IPS-NIHi7 (cell line): Measurements from ENCODE around the gene ABCC1.
"Not testable (repeated sequence)": the region's sequence is repeated elsewhere in the genome, so short reads cannot be mapped to it uniquely, and the experiment has no call there.

Experiments used
- DNase-seq: peaks from one replicate; pipeline ENCODE4 v3.0.0; 2012; ENCODE audit warnings: mixed read lengths; ENCODE audit errors: extremely low spot score

Gene ABCC1

DNA sequence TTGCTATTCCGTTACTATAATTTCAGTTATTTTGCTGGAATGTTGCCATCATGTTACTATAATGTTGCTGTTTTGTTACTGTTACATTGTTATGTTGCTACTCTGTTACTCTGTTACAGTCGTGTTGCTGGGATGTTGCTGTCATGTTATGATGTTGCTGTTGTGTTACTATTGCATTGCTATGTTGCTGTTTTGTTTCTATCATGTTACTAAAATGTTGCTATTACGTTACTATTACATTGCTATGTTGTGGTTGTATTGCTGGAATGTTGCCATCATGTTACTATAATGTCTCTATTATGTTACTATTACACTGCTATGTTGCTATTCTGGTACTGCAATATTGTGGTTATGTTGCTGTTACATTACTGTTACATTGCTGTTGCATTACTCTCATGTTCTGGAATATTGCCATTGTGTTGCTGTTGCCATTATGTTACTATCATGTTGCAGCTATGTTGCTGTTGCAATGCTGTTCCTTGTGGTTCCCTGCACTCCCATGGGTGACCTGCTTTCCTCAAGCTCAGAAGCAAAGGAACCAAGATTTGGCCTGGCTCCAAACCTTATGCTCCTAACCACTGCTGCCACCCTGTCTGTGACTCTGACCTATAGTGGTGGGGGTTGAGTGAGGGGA lies 209.4 kb downstream of the ABCC1 start:
- no peak for DNase-seq

DNA sequence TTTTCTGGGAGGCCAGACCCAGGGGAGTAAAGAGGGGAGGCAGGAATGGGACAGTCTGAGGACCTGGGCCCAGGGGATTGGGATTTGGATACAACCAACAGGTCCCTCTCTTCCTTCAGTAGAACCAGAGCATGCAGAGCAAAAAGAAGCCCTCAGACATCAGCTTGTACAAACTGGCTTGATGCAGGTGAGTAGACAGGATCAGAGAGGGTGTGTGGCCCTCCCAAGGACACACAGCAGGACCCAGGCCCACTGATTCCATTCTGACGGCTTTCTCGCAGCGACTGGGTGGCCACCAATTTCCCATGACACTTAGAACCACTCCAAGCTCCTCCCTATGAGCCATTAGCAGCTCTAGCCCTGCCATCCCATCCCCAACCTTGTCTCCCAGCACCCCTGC lies 210.2 kb downstream of the ABCC1 start:
- DNase-seq, result no peak

DNA sequence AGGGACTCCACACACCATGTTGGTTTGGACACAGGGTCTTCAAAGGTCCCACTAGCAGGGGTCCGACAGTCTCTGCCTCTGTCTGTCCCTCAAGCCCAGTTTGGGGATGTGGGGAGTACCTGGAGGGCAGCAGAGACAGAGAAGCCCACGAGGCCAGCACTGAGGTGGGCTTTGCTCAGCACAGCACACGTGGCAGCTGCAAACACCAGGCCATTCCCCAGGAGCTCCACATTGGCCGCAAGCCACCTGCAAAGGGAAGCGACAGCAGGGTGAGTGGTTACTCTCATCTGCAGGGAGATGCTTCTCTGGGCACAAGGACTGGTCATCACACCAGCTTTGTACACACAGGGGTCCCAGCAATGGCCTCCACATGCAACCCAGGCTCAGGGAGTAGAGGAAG lies 211.9 kb downstream of the ABCC1 start:
- DNase-seq, result no peak

DNA sequence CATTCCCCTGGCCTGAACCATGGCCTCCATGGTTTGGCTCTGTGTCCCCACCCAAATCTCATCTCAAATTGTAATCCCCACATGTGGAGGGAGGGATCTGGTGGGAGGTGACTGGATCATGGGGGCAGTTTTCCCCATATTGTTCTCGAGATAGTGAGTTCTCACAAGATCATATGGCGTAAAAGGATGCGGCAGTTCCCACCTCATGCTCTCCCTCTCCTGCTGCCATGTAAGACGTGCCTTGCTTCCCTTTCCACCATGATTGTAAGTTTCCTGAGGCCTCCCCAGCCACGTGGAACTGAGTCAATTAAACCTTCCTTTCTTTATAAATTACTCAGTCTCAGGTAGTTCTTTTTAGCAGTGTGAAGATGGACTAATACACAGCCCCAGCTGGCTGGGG lies 212.4 kb downstream of the ABCC1 start:
- DNase-seq, result not testable (repeated sequence)

DNA sequence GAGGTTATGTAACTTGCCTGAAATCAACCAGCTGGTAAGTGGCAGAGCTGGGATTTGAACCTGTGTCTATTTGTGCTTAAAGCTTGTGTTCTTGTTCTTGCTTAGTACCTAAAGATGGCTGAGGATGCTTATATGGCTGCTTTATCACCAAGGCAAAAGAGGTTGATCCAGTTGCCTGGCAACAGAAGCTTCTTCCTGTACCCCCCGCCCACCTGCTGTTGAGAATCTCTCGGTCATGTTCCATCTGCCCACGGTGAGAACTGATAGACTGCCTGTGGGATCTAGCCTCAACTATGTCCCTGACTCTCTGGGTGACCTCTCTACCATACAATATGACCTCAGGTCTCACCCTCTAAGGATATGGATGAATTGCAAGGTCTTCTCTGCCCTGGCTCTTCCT lies 213.2 kb downstream of the ABCC1 start:
- no peak for DNase-seq

DNA sequence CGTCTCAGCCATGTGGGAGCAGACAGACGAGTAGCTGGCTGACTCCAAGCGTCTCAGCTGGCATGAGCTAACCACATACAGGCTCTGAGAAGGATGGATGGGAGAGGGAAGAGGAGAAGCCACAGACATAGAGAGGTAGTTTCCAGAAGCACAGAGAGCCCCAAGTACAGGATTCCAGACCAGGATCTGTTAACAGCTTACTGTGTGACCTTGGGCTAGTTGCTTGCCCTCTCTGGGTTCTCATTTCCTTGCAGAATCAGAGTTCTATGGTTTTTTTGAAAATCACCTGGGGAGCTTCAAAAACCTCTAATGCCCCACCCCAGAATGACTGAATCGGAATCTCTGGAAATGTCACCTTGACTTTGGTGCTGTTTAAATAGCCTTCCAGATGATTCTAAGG lies 213.7 kb downstream of the ABCC1 start:
- no peak for DNase-seq

DNA sequence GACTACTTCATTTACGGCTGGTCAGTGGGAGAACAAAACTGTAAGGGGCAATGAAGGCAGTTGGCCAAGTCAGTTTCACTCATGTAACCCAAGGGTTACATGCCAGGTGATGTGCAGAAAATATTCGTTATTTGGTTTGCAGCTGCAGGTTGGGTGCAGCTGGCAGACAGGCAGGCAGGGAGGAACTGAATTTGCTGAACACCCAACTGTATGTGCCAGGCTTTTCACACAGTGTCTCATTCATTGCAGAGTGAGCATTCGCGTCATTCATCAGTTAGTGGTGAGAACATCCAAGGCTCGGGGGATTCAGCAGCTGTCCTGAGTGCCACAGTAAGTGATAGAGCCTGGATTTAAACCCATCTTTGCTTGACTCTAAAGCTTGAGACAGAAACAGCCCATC lies 214.2 kb downstream of the ABCC1 start:
- DNase-seq, result no peak

DNA sequence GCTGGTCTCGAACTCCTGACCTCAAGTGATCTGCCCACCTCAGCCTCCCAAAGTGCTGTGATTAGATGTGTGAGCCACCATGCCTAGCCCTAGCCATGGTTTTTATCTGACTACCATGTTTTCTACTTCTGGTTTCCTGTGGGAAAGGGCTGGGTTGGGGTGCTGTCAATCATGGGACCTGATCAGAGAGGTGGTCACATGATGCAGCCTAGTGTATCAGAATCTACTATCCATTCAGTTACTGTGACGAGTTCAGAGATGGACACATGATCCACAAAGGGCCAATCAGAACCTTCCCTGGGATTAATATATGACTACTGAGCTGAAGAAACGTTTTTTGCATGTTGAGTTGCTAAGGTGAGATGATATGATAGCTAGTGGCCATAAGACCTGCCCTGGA lies 214.8 kb downstream of the ABCC1 start:
- no peak for DNase-seq

DNA sequence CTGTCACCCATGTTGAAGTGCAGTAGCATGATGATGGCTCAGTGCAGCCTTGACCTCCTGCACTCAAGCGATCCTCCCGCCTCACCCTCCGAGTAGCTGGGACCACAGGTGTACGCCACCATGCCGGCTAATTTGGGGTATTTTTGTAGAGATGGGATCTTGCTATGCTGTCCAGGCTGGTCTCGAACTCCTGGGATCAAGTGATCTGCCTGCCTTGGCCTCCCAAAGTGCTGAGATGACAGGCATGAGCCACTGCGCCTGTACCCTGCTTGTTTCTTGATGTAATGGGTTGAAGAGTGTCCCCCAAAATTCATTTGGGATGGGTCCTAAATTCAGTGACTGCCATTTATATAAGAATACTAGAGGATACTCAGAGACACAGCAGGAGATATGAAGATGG lies 216.7 kb downstream of the ABCC1 start:
- DNase-seq, result no peak

DNA sequence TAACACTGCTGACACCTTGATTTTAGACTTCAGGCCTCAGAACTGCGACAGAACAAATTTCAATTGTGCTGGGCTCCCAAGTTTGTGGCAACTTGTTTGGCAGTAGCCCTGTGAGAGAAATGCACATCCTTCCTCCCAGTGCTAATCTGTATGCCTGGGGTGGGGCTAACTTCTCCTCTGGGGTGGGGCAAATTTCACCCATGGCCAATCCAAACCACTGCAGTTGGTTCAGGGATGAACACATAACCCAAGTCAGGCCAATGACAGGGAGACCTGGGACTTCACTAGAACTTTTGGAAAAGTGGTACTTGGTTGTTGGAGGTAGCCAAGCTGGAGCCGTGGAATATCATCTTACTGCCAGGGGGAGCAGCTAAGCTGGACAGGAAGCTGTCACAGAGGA lies 217.5 kb downstream of the ABCC1 start:
- DNase-seq, result no peak

DNA sequence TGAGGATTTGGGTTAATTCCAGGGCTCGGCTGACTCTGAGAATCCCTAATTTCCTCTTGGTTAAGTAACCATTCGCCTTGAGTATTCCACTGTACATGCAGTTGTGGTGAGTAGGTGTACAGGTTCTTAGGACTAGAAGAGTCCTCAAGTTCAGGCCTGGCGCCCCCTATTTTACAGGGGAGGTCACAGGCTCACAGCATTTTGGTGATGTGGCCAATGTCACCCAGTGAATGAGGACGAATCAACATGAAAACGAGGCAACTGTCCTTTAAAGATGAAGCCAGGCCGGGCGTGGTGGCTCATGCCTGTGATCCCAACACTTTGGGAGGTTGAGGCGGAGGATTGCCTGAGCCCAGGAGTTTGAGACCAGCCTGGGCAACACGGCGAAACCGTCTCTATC lies 218.5 kb downstream of the ABCC1 start:
- DNase-seq, result no peak

DNA sequence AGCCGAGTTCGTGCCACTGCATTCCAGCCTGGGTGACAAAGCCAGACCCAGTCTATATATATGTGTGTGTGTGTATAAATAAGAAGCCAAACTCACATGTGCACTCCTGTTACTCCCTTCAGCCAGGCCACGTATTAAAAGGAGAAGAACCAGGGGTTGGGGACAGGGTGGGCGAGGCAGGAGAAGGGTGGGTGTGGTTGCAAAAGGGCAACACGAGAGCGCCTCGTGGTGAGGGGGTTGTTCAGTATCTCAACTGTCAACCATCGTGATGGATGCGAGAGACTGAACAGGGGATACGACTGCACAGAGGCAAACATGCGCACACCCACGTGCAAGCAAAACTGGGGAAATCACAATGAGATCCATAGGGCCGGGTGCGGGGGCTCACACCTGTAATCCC lies 219.0 kb downstream of the ABCC1 start:
- no peak for DNase-seq

DNA sequence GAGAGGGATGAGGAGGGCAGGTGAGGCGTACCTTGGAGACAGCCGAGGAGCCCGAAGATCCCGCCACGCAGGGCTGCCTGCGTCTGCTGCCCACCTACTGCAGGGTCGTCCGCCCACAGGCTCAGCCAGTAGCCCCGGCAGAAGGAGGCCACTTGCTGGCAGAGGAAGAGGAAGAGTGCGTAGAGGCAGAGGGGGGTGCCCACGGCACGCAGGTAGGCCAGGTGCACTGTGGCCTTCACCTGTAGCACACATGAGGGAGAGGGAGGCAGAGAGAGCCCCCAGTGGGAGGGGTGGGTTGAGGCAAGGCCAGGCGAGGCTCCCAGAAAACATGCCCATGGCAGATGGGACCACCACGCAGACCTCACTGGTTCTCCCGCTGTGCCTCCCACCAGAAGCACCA lies 220.2 kb downstream of the ABCC1 start:
- DNase-seq, result no peak

DNA sequence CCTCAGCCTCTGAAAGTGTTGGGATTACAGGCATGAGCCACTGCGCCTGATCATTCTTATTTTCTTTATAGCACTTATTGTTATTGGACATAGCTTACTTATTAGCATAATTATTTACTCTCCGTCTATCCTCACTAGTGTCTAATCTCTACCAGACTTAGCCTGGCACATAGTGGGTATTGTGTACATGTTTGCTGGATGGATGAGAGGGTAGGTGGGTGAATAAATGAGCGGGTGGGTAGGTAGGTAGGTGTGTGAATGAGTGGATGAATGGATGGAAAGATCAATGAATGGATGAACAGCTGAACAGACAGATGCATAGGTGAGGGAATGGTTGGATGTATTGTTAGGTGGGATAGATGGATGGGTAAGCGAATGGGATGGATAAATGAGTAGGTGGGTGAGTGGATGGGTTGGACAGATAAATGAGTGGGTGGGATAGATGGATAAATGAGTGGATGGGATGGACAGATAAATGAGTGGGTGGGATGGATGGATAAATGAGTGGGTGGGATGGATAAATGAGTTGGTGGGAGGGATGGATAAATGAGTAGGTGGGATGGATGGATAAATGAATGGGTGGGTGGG lies 222.0 kb downstream of the ABCC1 start:
- no peak for DNase-seq

DNA sequence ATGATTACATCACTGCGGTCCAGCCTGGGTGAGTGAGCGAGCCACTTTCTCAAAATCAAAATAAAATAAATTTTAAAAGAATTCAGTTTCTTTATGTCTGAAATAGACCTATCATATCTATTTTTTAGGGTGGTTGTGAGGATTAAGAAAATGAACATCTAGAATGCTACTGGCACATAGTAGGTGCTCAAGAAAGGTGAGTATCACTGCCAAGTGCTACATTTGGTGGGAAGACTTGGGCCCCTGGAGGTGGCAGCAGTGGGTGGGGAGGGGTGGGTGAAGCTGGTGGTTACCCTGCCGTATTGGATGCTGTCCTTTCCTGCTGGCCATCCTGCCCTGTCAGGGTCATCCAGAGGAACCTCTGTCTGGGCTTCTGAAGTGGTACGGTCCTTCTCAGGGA lies 223.6 kb downstream of the ABCC1 start:
- no peak for DNase-seq

DNA sequence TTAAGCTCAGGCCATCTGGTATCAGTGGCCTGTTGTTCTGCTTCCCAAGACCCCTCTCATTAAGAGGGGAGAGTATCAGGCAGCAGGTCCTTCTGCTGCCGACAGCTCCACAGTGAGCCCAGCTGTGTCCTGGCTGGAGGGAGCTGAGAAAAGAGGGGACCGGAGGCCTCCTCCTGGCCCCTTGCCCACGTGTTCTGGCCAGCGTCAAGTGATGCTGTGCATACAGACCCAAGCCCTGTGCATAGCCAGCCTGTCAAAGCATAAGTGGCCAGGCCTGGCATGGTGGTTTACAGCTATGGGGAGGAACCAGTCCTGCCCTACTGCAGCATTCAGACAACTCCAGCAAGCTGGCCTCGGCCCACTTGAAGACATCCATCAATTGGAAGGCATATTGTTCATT lies 225.9 kb downstream of the ABCC1 start:
- no peak for DNase-seq

DNA sequence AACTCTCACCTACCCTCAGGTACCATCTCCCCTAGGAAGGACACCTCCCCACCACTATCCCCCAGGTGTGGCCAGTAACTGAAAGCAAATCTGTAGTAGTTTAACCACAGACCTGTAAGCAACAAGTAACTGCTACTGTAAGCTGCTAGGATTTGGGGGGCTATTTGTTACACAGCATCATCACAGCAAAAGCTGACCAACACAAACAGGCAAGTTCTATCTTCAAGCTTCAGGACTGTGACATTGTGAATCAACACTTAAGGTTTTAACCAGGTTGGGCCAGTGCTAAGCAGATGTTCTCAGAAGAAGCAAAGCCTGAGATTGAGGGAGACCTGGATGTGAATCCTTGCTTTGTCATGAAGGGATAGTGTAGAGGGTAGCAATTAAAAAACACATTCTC lies 226.9 kb downstream of the ABCC1 start:
- no peak for DNase-seq

DNA sequence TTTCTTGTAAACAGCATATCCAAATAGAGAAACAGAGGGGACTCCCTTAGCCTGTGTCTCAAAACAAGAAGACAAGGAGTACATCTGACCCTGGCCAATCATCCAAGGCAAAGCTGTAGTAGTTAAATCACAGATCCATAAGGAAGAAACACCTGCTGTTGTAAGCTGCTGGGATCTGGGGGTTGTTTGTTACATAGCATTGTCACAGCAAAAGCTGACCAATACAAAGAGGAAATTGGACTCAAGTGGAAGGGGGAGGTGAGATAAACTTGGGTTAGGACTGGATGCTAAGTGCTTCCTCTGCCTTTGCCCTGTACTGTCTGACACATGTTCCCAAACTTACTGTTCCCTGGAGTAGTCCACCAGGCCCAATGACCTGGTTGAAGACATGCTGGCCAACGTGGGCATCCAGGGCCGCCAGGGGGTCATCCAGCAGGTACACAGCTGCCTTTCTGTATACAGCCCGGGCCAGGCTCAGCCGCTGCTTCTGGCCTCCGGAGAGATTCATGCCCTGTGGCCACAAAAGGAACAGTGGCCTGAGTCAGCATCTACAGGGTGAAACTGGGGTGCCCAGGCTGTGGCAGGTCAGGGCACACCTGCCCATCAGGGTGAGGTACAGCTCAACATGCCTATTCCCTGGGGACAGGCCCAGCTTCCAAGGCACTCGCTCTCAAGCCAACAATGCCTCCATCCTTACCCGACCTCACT lies 229.2 kb downstream of the ABCC1 start:
- no peak for DNase-seq

DNA sequence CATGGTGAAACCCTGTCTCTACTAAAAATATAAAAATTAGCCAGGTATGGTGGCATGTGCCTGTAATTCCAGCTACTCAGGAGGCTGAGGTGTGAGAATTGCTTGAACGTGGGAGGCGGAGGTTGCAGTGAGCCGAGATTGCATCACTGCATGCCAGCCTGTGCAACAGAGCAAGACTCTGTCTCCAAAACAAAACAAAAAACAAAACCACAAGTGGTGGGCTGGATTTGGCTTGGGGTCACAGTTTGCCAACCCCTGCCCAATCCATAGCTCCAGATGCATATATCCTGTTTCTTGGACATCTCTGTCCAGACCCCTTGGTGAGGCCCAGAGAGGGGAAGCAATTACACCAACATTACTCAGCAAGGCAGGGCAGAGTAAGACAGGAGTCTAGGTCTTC lies 232.3 kb downstream of the ABCC1 start:
- DNase-seq, result not testable (repeated sequence)

DNA sequence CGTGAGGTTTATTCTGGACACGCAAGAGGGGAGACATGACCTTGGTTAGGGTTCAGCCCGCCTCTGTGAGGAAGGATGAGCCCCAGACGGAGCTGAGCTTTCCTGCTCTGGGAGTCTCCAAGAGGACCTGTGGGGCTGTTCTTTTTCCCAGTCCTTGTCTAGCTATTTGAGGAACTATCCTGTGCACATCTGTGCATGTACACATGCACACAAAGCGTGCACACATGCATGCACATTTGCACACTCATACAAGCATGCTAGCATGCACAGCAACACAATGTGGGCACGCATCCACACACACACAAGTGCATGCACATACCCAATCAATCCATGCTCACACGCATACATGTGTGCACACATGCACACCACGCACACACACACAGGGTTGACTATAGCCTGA lies 233.5 kb downstream of the ABCC1 start:
- DNase-seq, result no peak

DNA sequence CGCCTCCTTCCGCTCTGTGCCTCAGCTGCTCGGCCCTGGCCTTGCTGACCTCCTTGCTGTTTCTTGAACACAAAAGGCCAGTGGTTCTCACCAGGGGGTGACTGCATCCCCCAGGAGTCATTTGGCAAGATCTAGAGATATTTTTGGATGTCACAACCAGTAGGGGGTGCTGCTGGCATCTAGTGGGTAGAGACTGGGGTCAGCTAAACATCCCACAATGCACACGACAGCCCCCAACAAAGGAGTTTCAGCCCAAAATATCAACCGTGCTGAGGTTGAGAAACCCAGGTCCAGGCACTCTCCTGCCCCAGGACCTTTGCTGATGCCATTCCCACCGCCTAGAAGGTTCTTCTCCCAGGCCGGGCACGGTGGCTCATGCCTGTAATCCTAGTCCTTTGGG lies 234.1 kb downstream of the ABCC1 start:
- peak; percentile 43 for DNase-seq

DNA sequence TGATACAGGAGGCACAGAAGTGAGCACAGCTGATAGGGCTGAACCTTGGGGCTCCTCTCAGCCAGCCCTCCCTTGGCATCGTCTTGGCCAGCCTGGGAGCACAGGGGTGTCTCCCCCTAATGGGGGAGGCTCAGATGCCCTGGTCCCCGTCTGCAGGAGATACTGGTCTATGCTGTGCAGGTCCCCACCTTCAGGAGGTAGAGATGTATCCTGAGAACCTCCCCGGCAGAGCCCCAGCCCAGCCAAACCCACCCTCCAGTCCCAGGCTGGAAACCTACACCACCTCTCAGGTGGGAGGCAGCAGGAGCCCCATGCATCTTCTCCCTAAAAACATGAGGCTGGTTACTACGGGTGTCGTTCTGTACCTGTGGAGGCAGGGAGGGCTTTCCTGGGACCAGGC lies 235.2 kb downstream of the ABCC1 start:
- DNase-seq, result no peak

DNA sequence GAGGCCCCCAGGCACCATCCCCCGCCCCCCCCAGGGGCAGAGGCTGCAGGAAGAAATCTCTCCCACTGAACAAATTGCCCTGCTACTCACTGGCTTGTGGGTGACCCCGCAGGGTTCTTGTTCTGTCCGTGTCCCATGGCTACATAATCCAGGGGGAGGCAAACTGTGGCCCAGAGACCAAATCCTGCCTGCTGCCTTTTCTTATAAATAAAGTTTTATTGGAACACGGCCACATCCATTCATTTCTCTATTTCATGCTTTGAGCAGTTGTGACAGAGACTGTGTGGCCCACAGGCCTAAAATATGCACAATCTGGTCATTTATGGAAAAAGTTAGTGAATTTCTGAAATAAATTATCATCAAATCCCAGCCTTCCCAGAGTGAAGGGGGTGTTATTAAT lies 235.7 kb downstream of the ABCC1 start:
- DNase-seq, result no peak

DNA sequence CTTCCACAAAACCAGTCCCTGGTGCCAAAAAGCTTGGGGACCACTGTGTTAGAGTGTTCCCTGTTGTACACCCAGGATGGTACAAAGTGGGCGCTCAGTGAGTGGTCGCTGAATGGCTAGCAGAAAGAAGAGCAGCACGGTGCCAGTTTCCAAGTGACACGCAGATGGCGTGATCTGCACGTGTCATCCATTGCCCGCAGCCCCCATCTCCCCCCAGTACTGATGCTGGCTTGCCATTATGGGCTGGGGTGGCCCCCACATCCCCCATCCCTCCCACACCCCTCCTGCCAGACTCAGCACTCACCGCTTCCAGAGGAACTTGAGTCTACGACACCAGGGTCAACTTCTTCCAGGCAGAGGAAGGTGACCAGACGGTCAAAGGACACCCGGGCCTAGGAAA lies 237.4 kb downstream of the ABCC1 start:
- no peak for DNase-seq
